HepG2 (cell line): ENCODE results near the gene METTL1. TPM values are rescaled to one million over a fixed set of nuclear protein-coding genes. Genes with fewer than 3 reads are reported as not detected.

ENCODE experiments used
- ATF5 ChIP-seq: sonication (generic); formaldehyde crosslinking; IDR thresholded peaks from 2 replicates; pipeline ENCODE4 v1.4.0; 2020; ENCODE audit warnings: mild to moderate bottlenecking, low read depth, missing genetic modification reagents
- ATF7-NPFF ChIP-seq: sonication (generic); formaldehyde crosslinking; IDR thresholded peaks from 2 replicates; pipeline ENCODE4 v1.8.1; 2023; ENCODE audit warnings: mild to moderate bottlenecking, low read depth, missing genetic modification reagents, moderate library complexity
- CHD2 ChIP-seq: IDR thresholded peaks from 2 replicates; pipeline ENCODE4 v1.6.1; 2011; ENCODE audit warnings: low read depth, low read length, improper control_type of control experiment
- HMGXB4 ChIP-seq, 2 experiments: sonication (generic) in 1 of 2; formaldehyde crosslinking in 1 of 2; IDR thresholded peaks; 2 replicates each; pipeline versions ENCODE4 v1.4.0 to v1.6.1; 2018 to 2020; ENCODE audit warnings: missing genetic modification reagents in 2 of 2, borderline replicate concordance in 1 of 2, low read depth in 1 of 2, mild to moderate bottlenecking in 1 of 2, missing biosample characterization in 1 of 2
- MTA3 ChIP-seq: sonication (generic); formaldehyde crosslinking; IDR thresholded peaks from 2 replicates; pipeline ENCODE4 v1.4.0; 2020; ENCODE audit warnings: missing genetic modification reagents
- POLR2AphosphoS5 ChIP-seq: IDR thresholded peaks from 2 replicates; pipeline ENCODE4 v1.6.1; 2012; ENCODE audit warnings: low read depth, low read length
- RARA ChIP-seq: IDR thresholded peaks from 2 replicates; pipeline ENCODE4 v1.6.1; 2016; ENCODE audit warnings: missing genetic modification reagents, missing compliant biosample characterization
- ZBTB40 ChIP-seq, 2 experiments: fragments of 450-650 bp in 1 of 2; sonication (generic) in 1 of 2; formaldehyde crosslinking in 1 of 2; IDR thresholded peaks; 2 replicates each; pipeline versions ENCODE4 v1.6.1 to v1.8.0; 2016 to 2022; ENCODE audit warnings: antibody characterized with exemption in 1 of 2, mild to moderate bottlenecking in 1 of 2, missing genetic modification reagents in 1 of 2
- ZGPAT ChIP-seq: IDR thresholded peaks from 2 replicates; pipeline ENCODE4 v1.6.1; 2016; ENCODE audit warnings: mild to moderate bottlenecking
- ZNF281 ChIP-seq: sonication (generic); formaldehyde crosslinking; IDR thresholded peaks from 2 replicates; pipeline ENCODE4 v1.4.0; 2020; ENCODE audit warnings: missing genetic modification reagents, borderline replicate concordance
- polyA plus RNA-seq, 8 experiments: library from polyadenylated mRNA; depleted of rRNA in 3 of 8; stranded (reverse) in 7 of 8; unstranded in 1 of 8; fragments of >200 nt; fragmentation: Illumina TruSeq in 4 of 8; extraction: Trizol in 4 of 8; gene quantifications; 2 replicates each; pipeline versions ENCODE4 v1.2.1 to v1.2.3, GENCODE V29; 2011 to 2016; ENCODE audit warnings: low read depth in 4 of 8, missing spikeins in 1 of 8, mixed read lengths in 1 of 8; ENCODE audit not compliant: insufficient read depth in 1 of 8
- total RNA-seq, 5 experiments: library from RNA; depleted of rRNA; stranded (reverse); fragments of >200 nt; fragmentation: Illumina TruSeq; extraction: Trizol; gene quantifications; 2 replicates each; pipeline ENCODE4 v1.2.3, GENCODE V29; 2016; ENCODE audit warnings: low read depth in 1 of 5

The METTL1 gene
- total and polyA plus RNA-seq, 2 of the 13 experiments (the other 11 are each of a cell fraction or from before 2014, with no cell fraction given) = 34.7 to 36.9 TPM

- peak; percentile 73 for TF ChIP-seq CHD2
- peak; percentile 51 for TF ChIP-seq POLR2AphosphoS5
- 0 out of 4 replicates have a peak, but pooled peaks of 1 of the 2 experiments have one; percentile 44 for TF ChIP-seq HMGXB4 (CRISPR knock-in tag; IDR thresholded peaks at IDR 0.05; ENCODE audit: borderline replicate concordance in 1 of 2, low read depth in 1 of 2)
- TF ChIP-seq ZNF281 (CRISPR knock-in tag) = peak; percentile 39; the same call in 1 of the 2 replicates
- TF ChIP-seq MTA3 (CRISPR knock-in tag) = no peak
- TF ChIP-seq RARA (CRISPR knock-in tag) = peak; percentile 59
- TF ChIP-seq ZBTB40 (IDR thresholded peaks at IDR 0.05) = no peak
- TF ChIP-seq ZBTB40 (CRISPR knock-in tag; IDR thresholded peaks at IDR 0.05) = no peak
- TF ChIP-seq ZGPAT (CRISPR knock-in tag) = peak; percentile 64
- no peak for TF ChIP-seq ATF5
- TF ChIP-seq ATF7-NPFF (CRISPR knock-in tag) = no peak
These were observed 42.3 kb upstream of the METTL1 start (continued) for GRCh38 chr12:57813971-57814772.
